HG03442 (cell line): ENCODE results near the gene MAGI1.

Experiments
- ATAC-seq: cut with Tn5 transposase; IDR thresholded peaks from one replicate; pipeline ENCODE4 v1.9.1; 2021; ENCODE audit warnings: mild to moderate bottlenecking, moderate library complexity; ENCODE audit not compliant: unreplicated experiment

The MAGI1 gene

DNA sequence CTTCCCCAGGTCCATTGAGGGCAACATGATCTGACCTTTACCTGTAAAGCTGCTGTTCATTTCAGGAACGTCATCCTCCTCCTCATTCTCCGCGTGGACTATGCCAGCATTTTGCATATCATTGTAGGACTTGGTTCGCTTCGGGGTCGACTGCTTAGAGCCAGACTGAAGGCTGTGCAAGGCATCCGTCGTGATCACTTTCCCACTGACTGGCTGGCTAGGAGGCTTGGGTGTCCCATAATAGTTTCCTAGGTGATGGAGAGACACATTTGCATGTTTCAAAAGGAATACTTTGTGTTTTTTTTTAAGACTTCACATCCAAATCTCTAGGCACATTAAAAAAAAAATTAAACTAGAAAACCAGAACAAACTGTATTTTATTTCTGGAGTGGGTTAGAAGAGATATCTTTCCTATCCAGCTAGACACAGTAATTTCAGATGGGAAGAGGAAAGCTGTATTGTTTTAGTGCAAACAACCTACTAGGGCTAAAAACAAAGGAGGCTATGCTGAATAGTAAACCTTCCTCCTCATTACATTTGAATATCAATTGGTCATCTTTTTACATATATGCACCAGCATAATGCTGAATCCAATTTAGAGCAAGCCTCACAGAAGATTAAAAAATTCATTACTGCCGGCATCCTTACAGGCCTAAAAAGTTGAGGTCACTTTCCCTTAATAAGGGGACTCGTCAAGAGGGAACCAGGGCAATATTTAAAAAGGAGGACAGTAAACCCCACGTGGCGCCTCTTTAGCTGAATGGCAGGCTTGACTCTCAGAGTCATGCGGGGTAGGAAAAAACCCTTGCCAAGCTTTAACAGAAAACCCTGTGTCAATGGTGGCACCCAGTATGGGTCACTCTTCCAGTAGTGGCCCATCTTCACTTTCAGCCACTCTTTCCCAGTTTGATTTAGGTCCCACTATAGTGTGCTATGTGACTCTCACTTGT lies 559.9 kb downstream of the MAGI1 start:
- no peak for ATAC-seq

DNA sequence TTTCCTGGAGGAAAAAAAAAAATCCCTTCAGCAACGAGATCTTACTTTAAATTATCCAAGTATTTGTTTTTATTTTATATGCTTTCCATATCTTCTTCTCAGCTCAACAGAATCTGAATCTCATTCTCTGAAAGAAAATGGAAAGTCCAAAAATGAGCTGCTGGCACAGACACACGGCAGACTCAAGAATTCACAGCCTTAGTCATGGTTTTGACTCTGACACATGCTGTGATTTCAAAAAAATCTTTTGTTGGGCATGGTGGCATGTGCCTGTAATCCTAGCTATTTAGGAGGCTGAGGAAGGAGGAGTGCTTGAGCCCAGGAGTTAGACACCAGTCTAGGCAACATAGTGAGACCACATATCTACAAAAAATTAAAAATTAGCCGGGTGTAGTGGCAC lies 565.0 kb downstream of the MAGI1 start:
- no peak for ATAC-seq

DNA sequence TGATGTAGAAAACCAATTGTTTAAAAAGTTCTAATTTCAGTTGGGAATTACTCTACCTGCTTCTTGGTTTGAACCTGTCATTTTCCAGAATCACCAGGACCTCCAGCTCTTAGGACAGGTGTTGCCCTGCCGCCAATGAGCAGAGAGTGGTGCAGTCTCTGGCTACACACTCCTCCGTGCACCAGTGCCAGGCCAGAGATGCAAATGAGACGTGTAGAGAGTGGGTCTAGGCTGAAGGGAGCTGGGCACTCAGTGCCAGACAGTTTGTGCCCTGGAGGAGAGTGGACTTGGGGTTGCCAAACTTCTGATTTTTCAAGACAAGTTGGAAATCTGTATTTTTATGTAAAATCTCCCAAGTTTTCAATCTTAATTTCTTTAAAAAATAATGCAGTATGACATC lies 566.2 kb downstream of the MAGI1 start:
- no peak for ATAC-seq

DNA sequence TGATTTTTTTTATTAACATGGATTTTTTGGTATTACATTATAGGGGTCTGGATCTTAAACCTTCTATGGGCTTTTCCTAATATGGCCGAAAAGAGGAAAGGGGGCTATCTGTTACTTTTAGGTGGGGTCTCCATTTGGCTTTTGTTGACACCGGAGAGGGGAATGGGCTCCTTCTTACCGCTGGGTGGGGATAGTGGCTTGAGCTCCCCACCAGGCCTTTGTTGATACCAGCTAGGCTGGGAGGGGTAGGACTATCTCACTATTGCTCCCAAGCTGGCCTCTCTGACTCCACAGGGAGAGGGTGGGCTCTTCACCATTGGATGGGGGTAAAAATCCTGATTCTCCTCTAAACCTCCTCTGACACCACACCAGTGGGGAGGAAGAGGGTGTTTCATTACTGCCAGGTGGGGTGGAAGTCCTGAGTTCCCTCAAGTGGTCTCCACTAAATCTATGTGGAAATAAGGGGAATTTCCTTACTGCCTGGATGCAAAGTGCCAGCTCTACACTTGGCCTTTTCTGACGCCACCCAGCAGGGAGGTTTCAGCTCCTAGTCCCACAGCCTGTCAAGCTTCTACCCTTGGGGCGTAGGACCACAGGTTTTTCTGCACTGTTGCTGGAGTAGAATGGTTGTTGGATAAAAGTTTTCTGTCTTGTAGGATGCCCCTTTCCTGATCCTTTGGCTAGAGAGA lies 572.3 kb downstream of the MAGI1 start:
- ATAC-seq = no peak

DNA sequence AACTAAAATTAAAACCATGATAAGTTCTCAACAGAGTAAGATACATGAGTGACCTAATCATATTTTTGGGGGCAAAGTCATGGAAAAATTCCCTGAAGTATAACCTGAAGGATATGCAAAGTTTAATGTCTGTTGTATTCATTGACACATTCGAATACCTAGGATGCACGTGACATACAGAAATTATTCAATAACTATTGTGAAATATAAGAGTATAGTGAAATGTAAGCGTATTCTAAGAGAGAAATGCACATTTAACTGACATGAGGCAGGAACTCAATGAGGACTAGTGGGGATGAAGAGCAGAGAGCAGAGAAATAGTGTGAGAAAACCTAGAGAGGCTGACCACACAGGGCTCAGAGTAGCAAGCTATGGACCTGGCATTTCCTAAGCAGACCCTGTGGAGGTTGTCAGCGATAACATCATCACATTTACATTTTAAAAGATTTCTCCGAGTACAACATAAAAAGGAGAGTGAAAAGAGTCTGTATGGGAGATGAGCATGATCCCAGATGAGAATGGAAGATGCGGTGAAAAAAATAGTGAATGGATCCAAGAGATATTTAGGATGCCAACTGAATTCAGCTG lies 588.8 kb downstream of the MAGI1 start:
- ATAC-seq = no peak

DNA sequence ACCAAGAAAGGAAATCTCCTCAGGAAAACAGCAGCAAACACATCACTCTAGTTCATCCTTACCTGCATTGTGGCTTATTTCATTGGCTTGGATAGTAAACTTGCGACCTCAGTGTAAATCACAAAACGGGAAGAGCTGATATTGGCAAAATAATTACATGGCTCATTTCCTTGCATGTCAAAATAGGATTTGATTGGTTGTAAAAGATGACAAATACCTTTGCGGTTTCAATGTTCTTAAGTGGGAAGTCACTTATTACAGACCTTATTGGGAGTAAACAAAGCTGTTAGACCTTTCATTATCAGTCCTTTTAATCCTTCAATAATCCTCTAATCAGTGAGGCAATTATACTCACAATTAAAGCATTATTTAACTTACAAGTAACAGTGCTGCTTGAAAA lies 590.6 kb downstream of the MAGI1 start:
- ATAC-seq = no peak

DNA sequence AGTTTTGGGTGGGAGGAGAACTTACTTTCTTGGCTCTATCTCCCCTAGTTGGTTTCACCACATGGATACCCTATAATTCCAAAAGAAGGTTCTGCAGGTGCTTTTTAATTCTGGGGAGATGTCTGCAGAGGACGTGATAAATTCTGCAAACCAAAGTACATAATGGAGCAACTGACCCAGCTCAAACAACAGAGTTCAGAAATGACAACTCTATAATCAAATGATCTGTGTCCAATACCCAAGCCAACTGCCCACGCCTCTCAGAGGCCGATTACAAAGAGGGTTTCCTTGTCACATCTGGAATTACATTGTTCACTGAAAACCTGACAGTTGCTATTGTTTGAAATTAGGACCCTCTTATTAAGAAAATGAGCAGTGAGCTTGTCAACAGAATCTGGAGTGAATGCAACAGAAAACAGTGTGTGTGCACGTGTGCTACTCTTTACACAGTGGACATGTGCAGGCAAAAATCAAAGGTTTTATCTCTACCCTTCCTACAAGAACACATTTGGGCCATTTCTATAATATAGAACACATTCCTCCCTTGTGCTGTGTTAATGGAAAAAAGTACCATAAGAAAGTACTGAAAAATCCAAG lies 593.0 kb downstream of the MAGI1 start:
- ATAC-seq = no peak

DNA sequence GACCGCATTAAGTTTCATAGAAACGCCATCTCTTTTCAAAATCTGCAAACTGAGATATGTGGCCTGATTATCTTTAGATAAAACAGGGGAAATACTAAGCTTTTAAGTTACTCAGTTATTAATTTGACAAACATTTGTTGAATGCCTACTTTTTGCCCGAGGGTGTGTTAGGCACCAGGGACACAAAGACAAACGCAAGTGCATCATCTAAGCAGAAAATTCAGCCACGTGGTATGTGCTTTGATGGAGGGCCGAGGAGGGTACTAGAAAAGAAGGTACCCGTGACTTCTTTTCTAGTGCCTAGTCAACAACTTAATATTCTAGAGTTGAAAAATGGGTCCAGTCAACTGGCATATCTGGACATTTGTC lies 594.3 kb downstream of the MAGI1 start:
- ATAC-seq = no peak

DNA sequence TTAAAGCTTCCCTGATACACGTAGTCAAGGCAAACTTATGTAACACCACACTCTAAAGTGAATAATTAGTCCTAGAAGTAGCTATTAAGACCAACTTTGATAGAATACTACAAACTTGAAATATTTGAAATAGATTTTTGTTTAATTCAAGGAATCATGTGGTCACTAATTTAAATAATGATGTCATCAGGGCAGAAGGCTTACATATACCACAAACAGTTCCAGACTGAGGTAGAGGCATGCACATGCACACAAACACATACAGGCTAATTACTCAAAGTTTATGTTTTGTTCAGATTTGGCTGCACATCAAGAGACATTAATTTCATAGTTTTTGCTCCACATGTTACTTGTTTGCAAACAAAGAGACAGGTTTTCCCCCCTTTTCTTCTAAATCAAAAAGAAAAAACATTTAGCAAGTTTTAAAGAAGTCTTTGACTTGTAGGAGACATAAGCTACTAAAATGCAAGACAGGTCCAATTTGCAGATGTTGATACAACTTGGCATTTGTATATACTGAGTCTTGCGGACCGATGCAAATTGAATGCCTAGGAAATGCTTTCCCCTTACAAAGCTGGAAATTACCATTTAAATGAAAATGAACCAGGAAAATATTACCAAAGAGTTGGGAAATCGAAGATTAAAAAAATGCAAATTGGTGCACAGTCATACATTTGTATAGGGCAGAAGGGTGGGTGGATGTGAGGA lies 594.8 kb downstream of the MAGI1 start:
- ATAC-seq = no peak

DNA sequence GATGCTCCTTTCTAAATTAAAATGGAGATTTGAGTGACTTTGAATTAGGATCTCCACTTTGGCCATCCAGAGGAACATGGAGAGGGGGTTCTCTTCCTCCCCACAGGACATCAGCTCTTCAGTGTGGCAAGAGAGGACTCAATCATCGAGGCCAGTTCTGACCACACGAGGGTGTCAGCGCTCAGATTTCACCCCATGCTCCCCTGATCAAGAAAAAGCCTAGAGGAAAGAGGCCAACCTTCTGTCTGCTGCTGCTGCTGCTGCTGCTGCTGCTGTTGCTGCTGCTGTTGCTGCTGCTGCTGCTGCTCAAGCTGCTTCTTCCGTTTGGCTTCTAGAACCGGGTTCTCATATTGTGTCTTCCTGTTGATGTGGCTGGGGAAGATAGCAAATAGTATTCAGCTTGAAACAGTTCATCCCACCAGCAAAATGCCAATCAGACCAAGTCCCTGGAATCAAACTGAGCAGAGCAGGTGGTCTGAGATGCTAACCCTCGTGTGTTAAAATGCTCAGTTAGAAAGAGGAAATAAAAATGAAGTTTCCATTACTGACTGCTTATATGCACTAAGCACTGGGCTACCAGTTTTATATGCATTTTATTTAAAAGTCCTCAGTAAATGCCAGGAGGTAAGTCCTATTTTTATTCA lies 599.0 kb downstream of the MAGI1 start:
- no peak for ATAC-seq

DNA sequence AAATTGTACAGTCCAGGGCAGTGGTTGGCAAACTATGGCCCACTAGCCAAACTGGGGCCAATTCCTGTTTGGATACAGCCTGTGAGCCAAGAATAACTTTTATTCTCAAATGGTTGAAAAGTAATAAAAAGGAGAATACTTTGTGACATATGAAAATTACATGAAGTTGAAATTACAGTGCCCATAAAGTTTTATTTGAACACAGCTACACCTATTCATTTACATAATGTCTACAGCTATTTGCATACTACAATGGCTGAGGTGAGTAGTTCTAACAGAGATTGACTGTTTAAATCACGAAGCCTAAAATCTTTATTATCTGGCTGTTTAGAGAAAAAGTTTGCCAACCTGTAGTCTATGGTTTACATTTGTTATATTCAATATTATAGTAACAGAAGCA lies 600.1 kb downstream of the MAGI1 start:
- no peak for ATAC-seq

DNA sequence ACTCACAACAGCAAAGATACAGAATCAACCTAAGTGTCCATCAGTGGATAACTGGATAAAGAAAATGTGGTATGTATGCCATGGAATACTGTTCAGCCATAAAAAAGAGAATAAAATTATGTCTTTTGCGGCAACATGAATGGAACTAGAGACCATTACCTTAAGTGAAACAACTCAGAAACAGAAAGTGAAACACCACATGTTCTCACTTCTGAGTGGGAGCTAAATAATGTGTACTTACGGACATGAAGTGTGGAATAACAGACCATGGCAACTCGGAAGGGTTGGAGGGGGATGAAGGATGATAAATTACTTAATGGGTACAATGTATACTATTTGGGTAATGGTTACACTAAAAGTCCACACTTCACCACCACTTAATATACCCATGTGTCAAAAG lies 600.6 kb downstream of the MAGI1 start:
- ATAC-seq = no peak

DNA sequence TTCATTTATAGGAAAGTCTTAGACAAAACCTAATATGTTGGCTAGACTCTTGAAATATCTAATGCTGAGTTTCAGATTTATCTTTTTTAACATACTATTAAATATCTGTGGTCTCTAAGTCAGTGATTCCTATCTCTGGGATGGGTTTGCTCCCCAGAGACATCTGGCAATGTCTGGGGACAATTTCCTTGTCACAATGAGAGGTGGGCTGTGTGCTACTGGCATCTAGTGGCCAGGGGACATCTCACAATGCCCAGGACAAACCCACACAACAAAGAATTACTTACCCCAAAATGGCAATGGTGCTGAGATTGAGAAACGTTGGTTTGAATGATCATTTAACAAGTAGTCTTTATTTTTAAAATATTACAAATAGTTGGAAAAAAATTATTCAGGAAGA lies 602.1 kb downstream of the MAGI1 start:
- ATAC-seq = no peak

DNA sequence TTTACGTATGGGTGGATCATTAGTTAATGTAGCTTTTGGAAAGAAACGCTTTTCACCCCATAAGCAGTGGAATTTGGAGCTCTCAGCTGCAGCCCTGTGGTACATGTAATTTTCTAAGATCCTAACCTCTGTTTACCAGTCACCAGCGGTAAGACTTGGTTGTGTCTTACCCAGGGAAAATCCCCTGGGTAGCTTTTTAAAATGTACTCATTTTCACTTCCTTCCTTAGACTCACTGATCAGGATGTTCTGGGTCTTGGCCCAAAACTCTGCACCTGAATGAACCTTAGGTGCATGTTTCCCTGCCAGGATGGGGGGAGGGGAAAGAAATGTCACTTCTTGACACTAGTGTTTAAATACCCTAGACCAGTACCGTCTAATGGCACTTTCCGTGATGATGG lies 605.2 kb downstream of the MAGI1 start:
- no peak for ATAC-seq

DNA sequence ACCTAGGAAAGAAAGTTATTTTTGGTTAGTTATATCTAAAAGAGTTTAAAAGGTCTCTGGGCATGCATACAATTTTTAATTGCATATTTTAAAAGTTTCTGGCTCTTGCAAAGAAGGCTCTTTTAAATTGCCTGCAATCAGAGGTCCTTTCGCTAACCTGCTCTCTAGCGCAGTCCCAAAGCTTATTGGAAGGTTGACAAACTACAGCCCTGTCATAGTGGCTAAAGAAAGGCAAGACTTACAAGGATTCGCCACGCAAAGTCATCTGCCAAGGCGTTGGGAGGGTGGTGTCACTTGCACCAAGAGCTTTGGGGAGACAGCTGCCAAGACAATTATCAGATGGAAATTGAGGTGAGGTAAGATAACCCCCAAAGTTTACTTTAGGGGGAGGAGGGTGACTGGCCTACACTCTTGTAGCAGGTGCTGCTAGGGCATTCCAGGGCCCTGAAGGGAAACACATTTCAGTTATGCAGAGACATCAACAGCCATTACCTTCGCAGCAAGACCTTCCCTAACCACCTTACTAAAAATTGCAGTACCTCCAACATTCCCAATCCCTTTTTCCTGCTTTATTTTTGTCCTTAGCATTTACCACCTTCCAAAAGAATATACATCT lies 606.2 kb downstream of the MAGI1 start:
- ATAC-seq = no peak

DNA sequence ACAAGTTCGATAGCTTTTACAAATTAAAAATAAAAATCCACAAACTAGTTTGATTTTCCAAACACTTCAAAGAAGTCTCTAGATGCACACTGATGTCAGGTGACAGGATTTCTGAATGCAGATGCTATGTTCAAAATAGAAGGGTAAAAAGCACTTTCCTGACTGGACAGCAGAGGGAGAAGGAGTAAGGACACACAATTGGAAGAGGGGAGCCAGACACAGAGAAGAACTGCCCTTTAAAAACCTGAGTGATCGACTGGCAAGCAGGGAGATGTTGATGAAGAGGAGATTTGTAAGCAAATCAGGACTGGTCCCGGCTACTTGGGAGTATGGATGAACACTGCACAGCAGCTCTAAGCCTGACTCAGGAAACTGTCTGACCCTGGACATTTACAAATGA lies 612.8 kb downstream of the MAGI1 start:
- no peak for ATAC-seq

DNA sequence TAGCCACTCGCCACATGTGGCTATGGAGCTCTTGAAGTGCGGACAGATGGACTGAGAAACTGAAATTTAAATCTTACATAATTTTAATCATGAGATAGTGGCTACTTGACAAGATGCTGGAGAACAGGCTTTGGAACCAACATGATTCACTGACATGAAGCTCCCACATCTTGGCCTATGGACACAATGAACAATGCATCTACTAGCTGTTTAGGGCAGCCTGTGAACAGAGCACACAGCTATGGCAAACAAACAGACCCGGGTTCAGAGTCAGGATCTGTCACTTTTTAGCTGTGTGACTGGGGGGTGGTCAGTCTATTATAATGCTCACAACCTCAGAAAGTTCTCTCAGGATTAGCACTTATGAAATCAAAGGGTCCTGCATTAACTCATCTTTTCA lies 616.6 kb downstream of the MAGI1 start:
- ATAC-seq = no peak

DNA sequence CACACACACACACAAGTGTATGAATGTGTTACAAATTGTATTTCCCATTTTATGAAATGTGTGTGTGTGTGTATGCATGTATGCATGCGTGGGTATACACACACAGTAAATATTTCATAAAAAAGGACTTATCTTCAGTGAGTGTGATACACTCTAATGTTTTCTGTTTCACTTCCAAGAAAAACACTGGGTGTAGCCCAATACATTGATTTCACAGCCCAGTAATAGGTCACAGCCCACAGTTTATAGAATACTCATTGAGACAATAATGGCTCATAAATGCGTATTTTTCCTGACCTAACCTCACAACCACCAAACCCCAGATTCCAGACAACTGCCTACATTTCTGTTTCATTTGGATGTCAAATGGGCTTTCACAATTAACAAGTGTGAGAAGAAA lies 619.5 kb downstream of the MAGI1 start:
- no peak for ATAC-seq

DNA sequence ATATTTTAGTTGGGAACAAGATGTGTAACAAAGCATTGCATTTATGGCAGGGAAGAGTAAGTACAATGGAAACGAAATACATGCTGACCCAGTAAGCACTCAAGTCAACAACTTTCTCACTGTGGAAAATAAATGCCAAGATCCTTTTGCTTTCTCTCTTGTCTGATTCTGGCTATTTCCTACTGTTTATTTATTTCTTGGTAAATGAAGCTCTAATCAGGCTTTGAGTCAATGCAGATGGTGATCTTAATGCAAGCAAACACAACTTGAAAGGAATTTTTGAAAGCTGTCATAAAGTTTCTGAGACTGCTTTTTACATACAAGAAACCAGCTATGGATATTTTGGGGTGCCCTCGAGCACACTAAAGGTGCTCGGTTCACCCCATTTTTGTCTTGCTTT lies 624.8 kb downstream of the MAGI1 start:
- ATAC-seq = no peak

DNA sequence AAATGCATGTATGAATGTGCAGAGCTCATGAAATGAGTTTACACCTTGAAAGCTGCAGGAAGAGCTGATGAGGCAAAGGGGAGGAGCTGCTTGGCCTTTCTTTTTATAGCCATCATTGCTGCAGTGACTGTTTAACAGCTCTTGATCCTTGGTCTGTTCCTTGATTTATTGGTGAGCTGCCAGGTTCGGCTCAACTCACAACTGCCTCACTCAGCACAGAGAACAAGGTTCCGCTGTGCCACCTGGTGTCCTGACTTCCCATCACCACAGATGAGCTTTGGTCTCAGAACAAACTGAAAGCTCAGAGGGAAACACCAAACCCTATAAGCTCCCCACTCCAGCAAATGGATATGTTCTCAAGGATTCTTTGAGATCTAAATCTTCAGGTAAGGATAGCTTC lies 626.1 kb downstream of the MAGI1 start:
- ATAC-seq = no peak
